Adrenal gland (tissue), 12 donors: ENCODE results near the gene LEUTX. TPM values are rescaled to one million over a fixed set of nuclear protein-coding genes. Genes with fewer than 3 reads are reported as not detected.
"Not testable (repeated sequence)": the region's sequence is repeated elsewhere in the genome, so short reads cannot be mapped to it uniquely, and the experiment has no call there.

ENCODE experiments used
- DNase-seq, 7 donors: peaks; one replicate each; pipeline ENCODE4 v3.0.0-alpha.2; 2019 to 2020
- H3K27ac ChIP-seq, 5 donors: fragments of 200-600 bp; sonication (generic) in 4 of 5; 1 replicate in 3 of 5; 2 replicates in 2 of 5; pipeline versions ENCODE4 v1.5.1 to v1.8.0; 2016 to 2020; ENCODE audit warnings: mild to moderate bottlenecking in 1 of 5
- H3K27me3 ChIP-seq: fragments of 200-600 bp; 2 replicates; pipeline ENCODE4 v1.8.0; 2021
- H3K36me3 ChIP-seq, 2 donors: fragments of 200-600 bp; replicated peaks in 1 of 2; 1 replicate in 1 of 2; 2 replicates in 1 of 2; pipeline versions ENCODE4 v1.5.1 to v1.8.0; 2018 to 2022
- H3K4me1 ChIP-seq, 2 donors: fragments of 200-600 bp; replicated peaks in 1 of 2; 1 replicate in 1 of 2; 2 replicates in 1 of 2; pipeline versions ENCODE4 v1.5.1 to v1.8.0; 2018 to 2021
- H3K4me3 ChIP-seq, 4 donors: fragments of 200-600 bp; sonication (generic) in 3 of 4; one replicate each; pipeline ENCODE4 v1.5.1; 2016 to 2018
- H3K9me3 ChIP-seq, 3 donors: fragments of 200-600 bp; sonication (generic) in 1 of 3; replicated peaks in 1 of 3; 1 replicate in 2 of 3; 2 replicates in 1 of 3; pipeline versions ENCODE4 v1.5.1 to v1.8.0; 2016 to 2021
- CTCF ChIP-seq, 6 experiments: fragments of 450-650 bp in 4 of 6; fragments of 200-600 bp in 2 of 6; sonication (generic) in 1 of 6; IDR thresholded peaks; 1 replicate in 5 of 6; 2 replicates in 1 of 6; pipeline versions ENCODE4 v1.5.1 to v1.8.0; 2016 to 2021; ENCODE audit warnings: antibody characterized with exemption in 6 of 6, mild to moderate bottlenecking in 2 of 6, moderate library complexity in 1 of 6
- POLR2A ChIP-seq, 2 donors: fragments of 450-650 bp; IDR thresholded peaks; one replicate each; pipeline ENCODE4 v1.6.1; 2017; ENCODE audit warnings: antibody characterized with exemption in 2 of 2, mild to moderate bottlenecking in 2 of 2, moderate library complexity in 1 of 2
- WGBS, 4 donors: extraction: QIAGEN DNeasy Blood & Tissue Kit in 2 of 4; methylation state at CpG; one replicate each; pipeline versions ENCODE4 v1.1.5 to v1.1.7; 2013 to 2017; 5-methylcytosine and 5-hydroxymethylcytosine counted together
- intact Hi-C, 2 donors: fragments of 100-400 bp; cut with DNase I; formaldehyde crosslinking; loops; one replicate each; pipeline versions ENCODE4 v1.14.1 to v1.15.0; 2022 to 2023
- polyA plus RNA-seq, 3 donors: library from polyadenylated mRNA; stranded (reverse); fragments of 200-250 nt in 2 of 3; fragments of 350-450 nt in 1 of 3; fragmentation: Illumina TruSeq in 1 of 3; extraction: RNeasy Lipid Tissue Mini Kit (QIAGEN cat#74804) in 1 of 3; gene quantifications; one replicate each; pipeline ENCODE4 v1.2.3, GENCODE V29; 2013 to 2014
- total RNA-seq, 9 donors: library from RNA; depleted of rRNA in 4 of 9; stranded (reverse); fragments of >200 nt in 4 of 9; fragments of 120-200 nt in 1 of 9; fragmentation: NEBNext Ultra II Directional in 1 of 9; extraction: Animal tissue kit (Norgen Biotek cat#: 25700) in 1 of 9; gene quantifications; one replicate each; pipeline versions ENCODE4 v1.1.0 to v1.2.4, GENCODE V29; 2013 to 2023
- donor health status: healthy with polysubstance abuse.
- donor health status: Bipolar disorder and iron deficiency.
- donor health status: DM: yes; HTN: yes; CAD: no.
- donor health status: DM: no; HTN: no; CAD: no.
- donor health status: DM: no; HTN: no; CAD: no.
- donor health status: DM: yes; HTN: yes; CAD: no.

Gene LEUTX
- total and polyA plus RNA-seq, 12 donors = not detected

- DNase-seq = no peak
- no peaks in the 10 kb centered on the region for H3K36me3 ChIP-seq
- H3K9me3 ChIP-seq = no peaks in the 10 kb centered on the region
- TF ChIP-seq CTCF (IDR thresholded peaks at IDR 0.05) (no peak), POLR2A (IDR thresholded peaks at IDR 0.05) (no peak)
- intact Hi-C loops = no loop called here
- WGBS, 4 donors = 36 to 45% (median 40%) methylated on average over 5 of the region's 5 CpGs
- H3K27me3 ChIP-seq = peaks cover 5% of the 10 kb centered on the region
- H3K4me1 ChIP-seq = no peaks in the 10 kb centered on the region
- no peak overlapping the region for H3K4me3 ChIP-seq
- no peak overlapping the region for H3K27ac ChIP-seq
These were observed 26.4 kb downstream of the LEUTX start for GRCh38 chr19:39805104-39805503.

GRCh38 chr19:39807846-39808364 lies 29.3 kb downstream of the LEUTX start:
- intact Hi-C loops = no loop called here
- DNase-seq = no peak

GRCh38 chr19:39808688-39809087 lies 30.0 kb downstream of the LEUTX start:
- DNase-seq, intact Hi-C loops: not testable (repeated sequence)
- 81 to 92% (median 85%) methylated on average over 7 of the region's 7 CpGs for WGBS, 4 donors

More at GRCh38 chr19:39807846-39808364, 29.3 kb downstream of the LEUTX start:
- no peak overlapping the region for H3K4me3 ChIP-seq
- H3K27me3 ChIP-seq = no peaks in the 10 kb centered on the region
- no peaks in the 10 kb centered on the region for H3K4me1 ChIP-seq
- H3K9me3 ChIP-seq = no peaks in the 10 kb centered on the region
- no peaks in the 10 kb centered on the region for H3K36me3 ChIP-seq
- no peak overlapping the region for H3K27ac ChIP-seq
- TF ChIP-seq POLR2A (IDR thresholded peaks at IDR 0.05) = no peak
- no peak for TF ChIP-seq CTCF (IDR thresholded peaks at IDR 0.05)
- WGBS, 4 donors = 72 to 88% (median 77%) methylated on average over 5 of the region's 5 CpGs

GRCh38 chr19:39809368-39809767 lies 30.7 kb downstream of the LEUTX start:
- no peaks in the 10 kb centered on the region for H3K36me3 ChIP-seq
- H3K4me3 ChIP-seq = no peak overlapping the region
- intact Hi-C loops = no loop called here
- H3K9me3 ChIP-seq = no peaks in the 10 kb centered on the region
- no peaks in the 10 kb centered on the region for H3K27me3 ChIP-seq
- no peak for DNase-seq
- no peak for TF ChIP-seq POLR2A (IDR thresholded peaks at IDR 0.05)
- TF ChIP-seq CTCF (IDR thresholded peaks at IDR 0.05) = no peak
- H3K4me1 ChIP-seq = no peaks in the 10 kb centered on the region
- no peak overlapping the region for H3K27ac ChIP-seq
- 91 to 95% (median 95%) methylated on average over 3 to 4 of the region's 4 CpGs for WGBS, 4 donors

More at GRCh38 chr19:39808688-39809087, 30.0 kb downstream of the LEUTX start:
- not testable (repeated sequence) for H3K9me3 ChIP-seq, H3K4me3 ChIP-seq, H3K36me3 ChIP-seq, H3K27me3 ChIP-seq, H3K4me1 ChIP-seq, H3K27ac ChIP-seq

GRCh38 chr19:39810424-39810823 lies 31.8 kb downstream of the LEUTX start:
- WGBS, 4 donors = 87 to 91% (median 91%) methylated on average over 4 of the region's 4 CpGs
- Histone ChIP-seq H3K36me3 (no peaks in the 10 kb centered on the region), H3K4me1 (no peaks in the 10 kb centered on the region), H3K4me3 (no peak overlapping the region), H3K27ac (no peak overlapping the region), H3K9me3 (no peaks in the 10 kb centered on the region), H3K27me3 (no peaks in the 10 kb centered on the region)
- DNase-seq = no peak
- intact Hi-C loops = no loop called here
- TF ChIP-seq CTCF (IDR thresholded peaks at IDR 0.05) (no peak), POLR2A (IDR thresholded peaks at IDR 0.05) (no peak)
